Loucy (cell line): ENCODE measurements around the gene SMOC2.

Experiments
- CTCF ChIP-seq: fragments of 200-600 bp; sonication (generic); conservative IDR thresholded peaks from 2 replicates; pipeline ENCODE4 v1.5.1; 2014; ENCODE audit warnings: mild to moderate bottlenecking, antibody characterized with exemption, low read length
- EZH2phosphoT487 ChIP-seq: fragments of 200-600 bp; IDR thresholded peaks from 2 replicates; pipeline ENCODE4 v1.6.1; 2018; ENCODE audit warnings: antibody characterized with exemption, mild to moderate bottlenecking, moderate library complexity, borderline replicate concordance

- TF ChIP-seq CTCF (no peak), EZH2phosphoT487 (no peak)
Observed at GRCh38 chr6:168605964-168606363, 165.0 kb downstream of the SMOC2 start.
